Keratinocyte (primary cell): Measurements from ENCODE around the gene AKR1A1.

Experiments used
- EZH2 ChIP-seq: IDR thresholded peaks from one replicate; pipeline ENCODE4 v1.6.1; 2012; ENCODE audit warnings: inconsistent platforms, mild to moderate bottlenecking, low read length, moderate library complexity
- TF ChIP-seq, protein P1 (sequence below), 3 experiments: IDR thresholded peaks in 1 of 3; conservative IDR thresholded peaks in 1 of 3; optimal IDR thresholded peaks in 1 of 3; 2 replicates in 2 of 3; 3 replicates in 1 of 3; pipeline versions ENCODE3 to v1.5.1; 2011; ENCODE audit warnings: low read length in 3 of 3, mild to moderate bottlenecking in 3 of 3, moderate library complexity in 2 of 3, control low read depth in 1 of 3, inconsistent platforms in 1 of 3; ENCODE audit not compliant: insufficient read depth in 2 of 3; ENCODE audit errors: extremely low read depth in 1 of 3

DNA sequence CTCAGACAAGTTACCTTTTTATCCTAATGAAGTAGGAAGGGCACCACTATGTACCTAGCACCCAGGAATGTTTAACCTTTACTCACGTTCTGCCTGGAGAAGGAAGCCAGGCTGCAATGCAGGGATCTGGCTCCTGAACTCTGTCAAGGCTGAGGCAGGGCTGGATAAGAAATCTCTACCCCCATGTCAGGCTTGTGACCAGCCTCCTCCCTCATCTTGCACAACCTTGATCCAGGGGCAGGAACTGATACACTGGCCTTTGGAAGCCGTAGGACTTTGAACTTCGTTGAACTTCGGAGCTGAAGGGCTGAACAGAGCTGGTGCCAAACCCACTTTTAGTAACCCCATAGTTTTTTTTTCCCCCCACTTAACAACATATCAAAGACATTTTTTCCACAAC, 8.0 kb upstream of the AKR1A1 start:
- TF ChIP-seq, protein P1, sequence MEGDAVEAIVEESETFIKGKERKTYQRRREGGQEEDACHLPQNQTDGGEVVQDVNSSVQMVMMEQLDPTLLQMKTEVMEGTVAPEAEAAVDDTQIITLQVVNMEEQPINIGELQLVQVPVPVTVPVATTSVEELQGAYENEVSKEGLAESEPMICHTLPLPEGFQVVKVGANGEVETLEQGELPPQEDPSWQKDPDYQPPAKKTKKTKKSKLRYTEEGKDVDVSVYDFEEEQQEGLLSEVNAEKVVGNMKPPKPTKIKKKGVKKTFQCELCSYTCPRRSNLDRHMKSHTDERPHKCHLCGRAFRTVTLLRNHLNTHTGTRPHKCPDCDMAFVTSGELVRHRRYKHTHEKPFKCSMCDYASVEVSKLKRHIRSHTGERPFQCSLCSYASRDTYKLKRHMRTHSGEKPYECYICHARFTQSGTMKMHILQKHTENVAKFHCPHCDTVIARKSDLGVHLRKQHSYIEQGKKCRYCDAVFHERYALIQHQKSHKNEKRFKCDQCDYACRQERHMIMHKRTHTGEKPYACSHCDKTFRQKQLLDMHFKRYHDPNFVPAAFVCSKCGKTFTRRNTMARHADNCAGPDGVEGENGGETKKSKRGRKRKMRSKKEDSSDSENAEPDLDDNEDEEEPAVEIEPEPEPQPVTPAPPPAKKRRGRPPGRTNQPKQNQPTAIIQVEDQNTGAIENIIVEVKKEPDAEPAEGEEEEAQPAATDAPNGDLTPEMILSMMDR (optimal IDR thresholded peaks at IDR 0.05 in 1 of 3, IDR thresholded peaks at IDR 0.05 in 1 of 3, conservative IDR thresholded peaks at IDR 0.05 in 1 of 3; ENCODE audit: extremely low read depth in 1 of 3, insufficient read depth in 2 of 3, low read length in 3 of 3) = no peak
- TF ChIP-seq EZH2 = no peak
